Lower leg skin (tissue), 4 donors: Measurements from ENCODE around the gene AKT3. TPM values are rescaled to one million over a fixed set of nuclear protein-coding genes. Genes with fewer than 3 reads are reported as not detected.

ENCODE experiments used
- DNase-seq, 2 donors: peaks; one replicate each; pipeline ENCODE4 v3.0.0-alpha.2; 2019; ENCODE audit warnings: low spot score in 2 of 2
- H3K4me3 ChIP-seq: fragments of 200-600 bp; sonication (generic); 2 replicates; pipeline ENCODE4 v1.5.1; 2017; ENCODE audit warnings: mild to moderate bottlenecking, low read depth; ENCODE audit not compliant: poor library complexity, severe bottlenecking
- CTCF ChIP-seq, 3 donors: fragments of 450-650 bp; IDR thresholded peaks; one replicate each; pipeline ENCODE4 v1.5.1; 2016; ENCODE audit warnings: antibody characterized with exemption in 3 of 3, mild to moderate bottlenecking in 3 of 3, moderate library complexity in 2 of 3
- POLR2A ChIP-seq, 2 donors: fragments of 450-650 bp; IDR thresholded peaks; one replicate each; pipeline ENCODE4 v1.6.1; 2016 to 2017; ENCODE audit warnings: antibody characterized with exemption in 2 of 2, mild to moderate bottlenecking in 1 of 2, moderate library complexity in 1 of 2
- WGBS, 2 donors: methylation state at CpG; one replicate each; pipeline ENCODE4 v1.1.5; 2018; 5-methylcytosine and 5-hydroxymethylcytosine counted together
- intact Hi-C: fragments of 100-400 bp; cut with DNase I; formaldehyde crosslinking; loops from one replicate; pipeline ENCODE4 v1.15.0; 2023; ENCODE audit warnings: low total_unique reads
- total RNA-seq, 4 donors: library from RNA; depleted of rRNA; stranded (reverse); fragments of >200 nt; gene quantifications; one replicate each; pipeline ENCODE4 v1.1.0, GENCODE V29; 2016

The AKT3 gene
- total RNA-seq, 4 donors from 2014 or later: 7.8 to 16.3 (median 10.4) TPM

- TF ChIP-seq POLR2A (IDR thresholded peaks at IDR 0.05) (no peak), CTCF (IDR thresholded peaks at IDR 0.05) (no peak)
- intact Hi-C loops: no loop called here
- WGBS, 2 donors: 89 to 90% methylated on average over 4 of the region's 4 CpGs
- DNase-seq: no peak
- H3K4me3 ChIP-seq: no peak overlapping the region
These were observed 210.9 kb downstream of the AKT3 start for GRCh38 chr1:243639027-243639658.

DNA sequence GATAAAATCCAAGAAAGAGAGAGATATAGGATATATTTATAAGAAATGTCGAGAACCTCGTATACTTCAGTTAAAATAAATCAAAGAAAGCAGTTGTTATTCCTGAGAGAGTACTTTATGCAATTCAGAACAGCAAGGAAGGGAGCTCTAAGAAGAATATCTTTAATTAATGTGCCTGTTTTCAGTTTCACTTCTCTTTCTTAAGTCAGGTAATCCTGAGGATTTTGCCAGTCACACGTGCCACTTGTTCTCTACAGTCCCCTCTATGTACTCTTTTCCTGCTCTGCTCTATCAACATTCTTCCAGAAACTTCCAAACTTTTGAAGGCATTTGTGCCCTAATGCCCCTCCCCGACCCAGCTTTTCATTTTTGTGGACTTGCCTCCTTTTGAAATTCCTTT lies 211.9 kb downstream of the AKT3 start:
- no peak overlapping the region for H3K4me3 ChIP-seq
- WGBS, 2 donors: 84 to 88% methylated on average over 4 of the region's 4 CpGs
- intact Hi-C loops: no loop called here
- DNase-seq: no peak
- TF ChIP-seq CTCF (IDR thresholded peaks at IDR 0.05): no peak
- TF ChIP-seq POLR2A (IDR thresholded peaks at IDR 0.05): no peak

GRCh38 chr1:243628476-243628907 lies 221.6 kb downstream of the AKT3 start:
- 95 to 98% methylated on average over 2 of the region's 2 CpGs for WGBS, 2 donors
- TF ChIP-seq CTCF (IDR thresholded peaks at IDR 0.05) (no peak), POLR2A (IDR thresholded peaks at IDR 0.05) (no peak)
- DNase-seq: no peak
- intact Hi-C loops: no loop called here
- no peak overlapping the region for H3K4me3 ChIP-seq

- H3K4me3 ChIP-seq: no peak overlapping the region
- DNase-seq: no peak
- 91 to 100% methylated on average over 2 of the region's 2 CpGs for WGBS, 2 donors
- intact Hi-C loops: no loop called here
- no peak for TF ChIP-seq CTCF (IDR thresholded peaks at IDR 0.05)
- no peak for TF ChIP-seq POLR2A (IDR thresholded peaks at IDR 0.05)
These were observed 226.2 kb downstream of the AKT3 start for GRCh38 chr1:243623841-243624240.

- no peak for TF ChIP-seq CTCF (IDR thresholded peaks at IDR 0.05)
- no peak for TF ChIP-seq POLR2A (IDR thresholded peaks at IDR 0.05)
- WGBS, 2 donors: 91 to 93% methylated on average over 2 of the region's 2 CpGs
- intact Hi-C loops: no loop called here
- H3K4me3 ChIP-seq: no peak overlapping the region
- no peak for DNase-seq
These were observed 228.1 kb downstream of the AKT3 start for GRCh38 chr1:243621973-243622372.

DNA sequence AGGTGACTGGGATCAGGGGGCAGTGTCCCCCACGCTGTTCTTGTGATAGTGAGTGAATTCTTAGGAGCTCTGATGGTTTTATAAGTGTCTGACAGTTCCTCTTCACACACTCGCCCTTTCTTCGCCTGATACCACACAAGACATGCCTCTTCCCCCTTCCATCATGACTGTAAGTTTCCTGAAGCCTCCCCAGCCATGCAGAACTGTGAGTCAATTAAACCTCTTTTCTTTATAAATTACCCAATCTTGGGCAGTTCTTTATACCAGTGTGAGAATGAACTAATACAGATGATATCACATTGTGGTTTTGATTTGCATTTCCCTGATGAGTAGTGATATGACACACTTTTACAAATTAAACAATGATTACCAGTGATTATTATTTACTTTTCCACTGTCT lies 229.9 kb downstream of the AKT3 start:
- DNase-seq: no peak
- 88 to 94% methylated on average over 3 of the region's 3 CpGs for WGBS, 2 donors
- TF ChIP-seq POLR2A (IDR thresholded peaks at IDR 0.05): no peak
- TF ChIP-seq CTCF (IDR thresholded peaks at IDR 0.05): no peak
- H3K4me3 ChIP-seq: no peak overlapping the region
- intact Hi-C loops: no loop called here
